GM12801 (cell line): ENCODE measurements around the gene RPS8.

Experiments used
- TF ChIP-seq, protein P1 (sequence below): IDR thresholded peaks from one replicate; pipeline ENCODE4 v1.5.1; 2011; ENCODE audit warnings: control low read depth; ENCODE audit not compliant: insufficient read length; ENCODE audit errors: extremely low read depth

The RPS8 gene

DNA sequence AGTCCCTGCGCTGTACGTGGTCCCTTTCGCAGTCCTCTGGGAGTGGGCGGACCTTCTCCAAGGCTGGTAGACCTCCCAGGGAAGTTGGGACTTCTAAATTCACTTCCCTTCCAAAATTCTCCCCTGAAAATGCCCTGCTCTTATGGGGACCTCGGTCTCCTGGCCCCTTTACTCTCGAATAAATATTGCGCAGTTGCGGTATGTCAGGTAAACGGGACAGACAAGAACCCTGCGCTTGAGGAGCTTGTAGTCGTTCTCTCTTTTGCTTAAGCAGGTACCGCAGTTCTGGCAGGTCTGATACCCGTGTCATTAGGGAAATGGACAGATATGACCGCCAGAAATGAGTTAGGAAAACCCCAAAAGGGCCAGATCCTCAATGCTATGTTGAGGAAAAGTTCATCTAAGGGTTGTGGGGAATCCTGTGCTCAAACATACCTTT is 35.1 kb upstream of the RPS8 start:
- TF ChIP-seq, protein P1, sequence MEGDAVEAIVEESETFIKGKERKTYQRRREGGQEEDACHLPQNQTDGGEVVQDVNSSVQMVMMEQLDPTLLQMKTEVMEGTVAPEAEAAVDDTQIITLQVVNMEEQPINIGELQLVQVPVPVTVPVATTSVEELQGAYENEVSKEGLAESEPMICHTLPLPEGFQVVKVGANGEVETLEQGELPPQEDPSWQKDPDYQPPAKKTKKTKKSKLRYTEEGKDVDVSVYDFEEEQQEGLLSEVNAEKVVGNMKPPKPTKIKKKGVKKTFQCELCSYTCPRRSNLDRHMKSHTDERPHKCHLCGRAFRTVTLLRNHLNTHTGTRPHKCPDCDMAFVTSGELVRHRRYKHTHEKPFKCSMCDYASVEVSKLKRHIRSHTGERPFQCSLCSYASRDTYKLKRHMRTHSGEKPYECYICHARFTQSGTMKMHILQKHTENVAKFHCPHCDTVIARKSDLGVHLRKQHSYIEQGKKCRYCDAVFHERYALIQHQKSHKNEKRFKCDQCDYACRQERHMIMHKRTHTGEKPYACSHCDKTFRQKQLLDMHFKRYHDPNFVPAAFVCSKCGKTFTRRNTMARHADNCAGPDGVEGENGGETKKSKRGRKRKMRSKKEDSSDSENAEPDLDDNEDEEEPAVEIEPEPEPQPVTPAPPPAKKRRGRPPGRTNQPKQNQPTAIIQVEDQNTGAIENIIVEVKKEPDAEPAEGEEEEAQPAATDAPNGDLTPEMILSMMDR = no peak

DNA sequence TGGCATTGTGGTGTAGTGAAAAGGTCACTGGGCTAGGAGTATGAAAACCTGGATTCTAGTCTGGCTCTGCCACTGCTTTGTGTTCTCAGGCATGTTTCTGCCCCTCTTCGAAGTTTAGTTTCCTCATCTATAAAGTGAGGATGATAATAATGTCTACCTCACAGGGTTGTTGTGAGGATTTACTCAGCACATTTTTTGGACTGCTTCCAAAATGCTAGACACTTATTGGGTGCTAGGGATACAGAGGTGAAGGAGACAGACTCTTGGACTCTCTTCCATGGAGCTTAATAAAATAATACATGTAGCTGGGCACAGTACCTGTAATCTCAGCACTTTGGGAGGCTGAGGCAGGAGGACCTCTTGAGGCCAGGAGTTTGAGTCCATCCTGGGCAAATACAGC is 32.1 kb upstream of the RPS8 start:
- TF ChIP-seq, protein P1 = no peak

DNA sequence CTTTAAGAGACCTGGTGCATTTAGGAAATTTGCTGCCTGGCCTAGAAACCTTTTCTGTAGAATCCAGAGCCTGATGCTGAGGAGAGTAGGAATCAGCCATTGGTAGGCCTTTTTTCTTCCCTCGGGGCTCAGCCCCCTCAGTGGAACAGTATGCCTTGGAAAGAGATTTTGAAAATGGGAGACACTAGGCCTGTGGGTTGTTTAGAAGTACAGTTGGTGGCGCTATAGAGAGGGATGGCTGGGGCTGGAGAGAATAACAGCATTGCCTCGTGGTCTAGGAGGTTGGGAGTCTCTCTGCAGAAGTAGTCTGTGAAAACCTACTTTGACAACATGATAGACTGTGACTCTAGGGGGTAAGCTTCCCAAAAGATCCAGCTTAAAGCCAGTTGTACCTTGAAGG is 27.5 kb upstream of the RPS8 start:
- TF ChIP-seq, protein P1 = no peak

- TF ChIP-seq, protein P1 = no peak
These were observed 17.9 kb upstream of the RPS8 start for GRCh38 chr1:44757420-44757819.

DNA sequence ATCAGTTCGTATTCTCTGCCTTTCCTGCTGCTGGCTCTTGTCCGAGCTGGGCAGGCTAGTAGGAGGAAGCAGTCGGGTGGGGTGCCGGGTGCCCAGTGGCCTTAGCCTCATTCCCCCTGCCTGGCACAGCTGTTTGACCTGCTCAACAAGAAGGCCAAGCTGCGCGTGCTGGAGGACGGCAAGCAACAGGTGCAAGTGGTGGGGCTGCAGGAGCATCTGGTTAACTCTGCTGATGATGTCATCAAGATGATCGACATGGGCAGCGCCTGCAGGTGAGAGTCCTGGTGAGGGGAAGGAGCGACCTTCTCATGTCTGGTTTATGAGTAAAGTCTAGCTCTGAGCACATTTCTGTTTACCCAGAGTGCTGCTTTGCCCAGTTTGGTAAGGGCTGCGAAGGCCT is 16.3 kb upstream of the RPS8 start:
- TF ChIP-seq, protein P1 = no peak

DNA sequence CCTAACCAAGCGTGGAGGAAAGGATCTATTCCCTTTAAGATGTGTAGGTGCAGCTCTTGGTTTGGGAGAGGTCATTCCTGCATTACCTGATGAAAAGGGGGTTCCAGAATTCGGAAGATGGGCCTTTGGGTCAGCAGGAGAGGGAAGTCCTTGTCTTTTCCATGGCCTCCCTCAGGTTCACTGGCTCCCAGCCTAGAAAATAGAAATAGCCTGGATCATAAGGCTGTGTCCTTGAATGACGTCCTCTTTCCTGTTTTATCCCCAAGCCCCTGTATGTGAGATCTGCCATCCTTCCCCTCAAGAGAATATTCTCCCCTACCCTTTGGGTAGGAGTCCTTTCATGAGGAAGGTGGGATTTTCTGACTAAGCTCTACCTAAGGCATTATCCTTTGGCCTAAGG is 14.5 kb upstream of the RPS8 start:
- TF ChIP-seq, protein P1 = no peak

GRCh38 chr1:44775930-44776729 is 790 bp downstream of the RPS8 start:
- TF ChIP-seq, protein P1 = no peak
